ENCODE results near the gene SRRM2.

DNA sequence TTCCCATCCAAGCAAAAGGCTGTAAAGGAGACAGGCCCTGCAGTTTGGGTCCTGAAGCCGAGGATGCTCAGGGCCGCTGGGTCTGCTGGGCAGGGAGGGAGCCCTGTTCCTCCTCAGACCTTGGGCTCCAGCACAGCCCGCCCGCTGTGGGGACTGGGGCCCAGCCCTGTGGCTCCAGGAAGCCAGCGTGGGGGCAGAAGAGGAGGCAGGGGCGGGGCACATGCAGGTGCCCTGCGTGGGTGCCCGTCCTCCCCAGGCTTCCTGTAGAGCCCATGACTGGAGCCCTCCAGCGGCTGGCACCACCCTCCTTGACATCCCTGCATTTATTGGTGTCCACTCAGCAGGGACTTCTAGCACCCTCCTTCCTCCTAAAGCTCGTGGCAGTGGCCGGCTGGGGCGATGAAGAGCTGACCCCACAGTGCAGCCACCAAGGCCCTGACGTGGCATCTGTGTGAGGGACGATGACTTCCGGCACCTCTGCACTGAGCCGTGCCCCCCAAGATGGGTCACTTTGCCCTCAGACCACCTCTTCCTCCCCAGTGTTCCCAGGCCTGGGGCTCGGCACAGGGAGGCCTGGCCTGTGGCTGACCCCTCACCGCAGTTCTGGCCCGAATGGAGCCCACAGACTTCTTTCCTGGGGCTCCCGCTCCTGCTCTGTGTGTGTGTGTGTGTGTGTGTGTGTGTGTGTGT lies 42.3 kb upstream of the SRRM2 start:
- TF ChIP-seq FOXM1 (IDR thresholded peaks at IDR 0.05; ENCODE audit: borderline replicate concordance) (no peak), FOXK2 (IDR thresholded peaks at IDR 0.05) (no peak), ELF4 (IDR thresholded peaks at IDR 0.05) (no peak), HDGF (IDR thresholded peaks at IDR 0.05; ENCODE audit: borderline replicate concordance) (no peak), ARNT (IDR thresholded peaks at IDR 0.05) (no peak), FOXA1 (IDR thresholded peaks at IDR 0.05) (no peak), ZNF384 (IDR thresholded peaks at IDR 0.05) (no peak), L3MBTL2 (conservative IDR thresholded peaks at IDR 0.05) (no peak), BHLHE40 (IDR thresholded peaks at IDR 0.05; ENCODE audit: borderline replicate concordance) (no peak), NFRKB (IDR thresholded peaks at IDR 0.05) (no peak), CTBP1 (IDR thresholded peaks at IDR 0.05; ENCODE audit: borderline replicate concordance) (no peak), SP1 (IDR thresholded peaks at IDR 0.05) (no peak), SUZ12 (IDR thresholded peaks at IDR 0.05) (no peak)
